IPS-NIHi7 (cell line): Measurements from ENCODE around the gene PTPRN2.

Experiments used
- DNase-seq: peaks from one replicate; pipeline ENCODE4 v3.0.0; 2012; ENCODE audit warnings: mixed read lengths; ENCODE audit errors: extremely low spot score

The PTPRN2 gene

DNA sequence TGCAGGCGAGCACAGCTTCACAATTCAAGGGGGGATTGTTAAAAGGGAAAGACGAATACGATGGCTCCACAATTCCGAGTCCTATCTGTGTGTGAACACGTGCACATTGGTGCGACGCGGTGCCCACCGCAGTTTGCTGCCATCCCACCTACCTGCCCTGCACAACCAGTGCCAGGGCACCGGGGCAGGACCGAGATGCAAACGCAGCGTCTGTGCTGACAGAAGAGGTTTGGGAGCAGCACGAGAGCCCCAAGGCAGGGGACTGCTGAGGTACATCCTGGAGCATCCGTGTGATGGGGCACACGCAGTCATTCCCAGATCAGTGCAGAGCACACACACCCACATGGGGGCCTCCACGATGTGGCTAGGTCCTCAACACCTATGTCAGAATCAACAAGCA, 1029.6 kb downstream of the PTPRN2 start:
- no peak for DNase-seq

DNA sequence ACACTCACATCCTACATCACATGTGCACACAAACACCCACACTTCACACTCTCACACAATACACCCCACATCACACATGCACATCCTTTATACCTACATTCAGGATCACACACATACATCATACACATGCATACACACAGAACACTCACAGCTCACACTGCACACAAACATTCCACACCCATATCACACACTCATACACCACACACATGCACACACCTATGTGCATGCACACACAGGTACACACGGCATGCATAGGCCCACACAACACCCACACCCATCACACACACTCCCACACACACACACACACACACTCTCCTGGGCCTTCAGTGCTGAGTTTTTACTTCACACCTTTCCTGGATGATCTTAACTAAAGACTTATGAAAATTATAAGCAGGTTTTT, 1030.4 kb downstream of the PTPRN2 start:
- no peak for DNase-seq

DNA sequence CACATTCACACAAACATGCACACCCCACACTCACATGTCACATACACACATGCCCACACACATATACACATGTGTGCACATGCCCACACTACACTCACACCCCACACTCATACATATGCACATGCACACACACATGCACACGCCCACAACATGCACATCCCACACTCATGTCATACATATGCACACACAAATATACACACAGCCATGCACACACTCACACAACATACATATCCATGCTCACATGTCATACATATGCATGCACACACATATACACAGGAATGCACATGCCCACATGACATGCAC, 1031.0 kb downstream of the PTPRN2 start:
- DNase-seq = no peak

DNA sequence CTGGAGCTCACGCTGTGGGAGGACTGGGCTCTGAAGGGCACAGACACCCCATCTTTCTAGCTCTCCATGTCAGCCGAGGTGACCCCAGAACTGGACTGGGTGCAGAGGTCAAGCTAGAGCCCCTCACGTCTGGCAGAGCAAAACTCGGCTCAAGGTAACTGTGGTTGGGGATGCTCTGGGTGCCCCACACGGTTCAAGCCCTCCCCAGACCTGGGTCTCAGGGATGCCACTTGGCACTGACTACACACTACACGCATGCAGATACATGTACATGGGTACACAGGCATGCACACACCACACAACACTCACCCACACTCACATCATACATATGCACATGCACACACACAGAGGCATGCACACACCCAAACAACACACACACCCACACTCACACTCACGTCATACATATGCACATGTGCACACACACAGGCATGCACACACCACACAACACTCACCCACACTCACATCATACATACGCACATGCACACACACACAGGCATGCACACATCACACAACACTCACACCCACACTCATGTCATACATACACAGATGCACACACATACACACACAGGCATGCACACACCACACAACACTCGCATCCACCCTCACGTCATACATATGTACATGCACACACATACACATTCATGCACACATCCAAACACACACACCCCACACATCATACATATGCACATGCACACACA, 1031.5 kb downstream of the PTPRN2 start:
- no peak for DNase-seq

DNA sequence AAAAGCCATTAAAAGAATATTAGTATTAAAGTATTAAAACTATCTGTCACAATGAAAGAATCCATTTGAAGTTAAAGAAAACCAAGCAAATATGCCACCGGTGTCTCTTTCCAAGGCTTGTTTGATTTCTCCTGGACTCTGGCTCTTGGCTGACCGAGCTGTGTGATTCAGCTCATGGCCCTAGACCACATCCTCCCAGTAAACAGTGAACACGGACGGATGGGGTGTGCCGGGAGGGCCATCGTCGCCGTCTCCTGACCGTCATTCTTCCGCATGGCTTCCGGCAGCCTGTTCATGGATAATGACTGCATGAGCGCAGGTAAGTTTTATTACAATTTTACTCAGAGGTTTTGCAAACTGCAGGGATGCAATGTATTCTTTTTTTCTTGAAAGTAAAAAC, 1032.3 kb downstream of the PTPRN2 start:
- no peak for DNase-seq

DNA sequence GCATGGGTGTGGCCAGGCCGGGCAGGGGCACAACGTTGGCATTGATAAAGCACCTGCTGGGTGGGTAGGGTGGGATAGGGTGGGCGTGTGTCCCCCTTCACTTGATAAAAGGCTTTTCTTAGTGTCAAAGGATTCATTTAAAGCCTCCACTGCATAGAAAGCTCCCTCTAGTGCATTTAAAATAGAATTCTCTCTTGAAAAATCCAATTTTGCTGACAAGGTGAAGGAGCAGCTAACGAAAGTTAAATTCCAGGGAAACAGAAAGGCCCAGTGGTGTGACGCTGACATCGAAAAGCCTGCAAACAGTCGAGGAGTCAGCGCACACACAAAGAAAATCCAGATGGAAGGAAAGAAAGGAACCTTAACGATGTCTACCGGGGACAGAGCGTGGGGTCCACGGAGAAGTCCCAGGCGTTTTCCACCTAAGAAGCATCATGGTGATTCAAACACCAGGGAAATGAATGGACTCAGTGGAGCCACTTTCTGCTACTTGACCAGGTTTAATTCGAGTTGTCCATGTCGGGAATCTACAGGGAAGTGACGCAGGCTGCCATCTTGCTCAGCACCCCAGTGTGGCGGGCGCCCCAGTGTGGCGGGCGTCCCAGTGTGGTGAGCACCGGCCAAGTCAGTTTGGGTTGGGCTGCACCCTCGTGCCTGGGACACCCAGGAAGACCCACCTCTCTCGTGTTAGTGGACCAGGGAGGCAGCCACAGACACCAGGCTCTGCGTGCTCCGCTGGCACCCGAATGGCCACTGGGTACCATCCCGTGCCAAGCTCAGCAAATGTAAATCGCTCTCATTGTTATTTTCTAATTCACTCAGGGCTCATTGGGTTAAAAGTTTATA, 1033.0 kb downstream of the PTPRN2 start:
- DNase-seq = no peak

DNA sequence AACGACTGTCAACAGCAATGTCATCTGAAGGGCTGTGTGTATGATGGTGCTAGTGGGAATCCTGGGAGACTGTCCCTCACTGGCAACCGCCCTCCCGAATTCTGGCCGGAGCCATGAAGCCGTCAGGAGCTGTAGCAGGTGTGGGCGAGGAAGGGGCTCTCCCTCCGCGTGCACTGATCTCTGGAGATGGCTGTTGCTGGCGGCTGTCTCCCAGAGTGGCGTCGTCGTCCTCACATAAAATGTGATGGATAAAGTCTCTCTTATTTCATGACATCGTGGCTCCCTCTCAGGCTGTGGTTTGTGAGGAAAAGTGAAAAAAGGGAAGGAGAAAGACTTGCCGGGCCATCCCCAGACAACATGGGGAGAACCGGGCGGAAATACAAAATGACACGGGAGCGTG, 1034.4 kb downstream of the PTPRN2 start:
- no peak for DNase-seq

DNA sequence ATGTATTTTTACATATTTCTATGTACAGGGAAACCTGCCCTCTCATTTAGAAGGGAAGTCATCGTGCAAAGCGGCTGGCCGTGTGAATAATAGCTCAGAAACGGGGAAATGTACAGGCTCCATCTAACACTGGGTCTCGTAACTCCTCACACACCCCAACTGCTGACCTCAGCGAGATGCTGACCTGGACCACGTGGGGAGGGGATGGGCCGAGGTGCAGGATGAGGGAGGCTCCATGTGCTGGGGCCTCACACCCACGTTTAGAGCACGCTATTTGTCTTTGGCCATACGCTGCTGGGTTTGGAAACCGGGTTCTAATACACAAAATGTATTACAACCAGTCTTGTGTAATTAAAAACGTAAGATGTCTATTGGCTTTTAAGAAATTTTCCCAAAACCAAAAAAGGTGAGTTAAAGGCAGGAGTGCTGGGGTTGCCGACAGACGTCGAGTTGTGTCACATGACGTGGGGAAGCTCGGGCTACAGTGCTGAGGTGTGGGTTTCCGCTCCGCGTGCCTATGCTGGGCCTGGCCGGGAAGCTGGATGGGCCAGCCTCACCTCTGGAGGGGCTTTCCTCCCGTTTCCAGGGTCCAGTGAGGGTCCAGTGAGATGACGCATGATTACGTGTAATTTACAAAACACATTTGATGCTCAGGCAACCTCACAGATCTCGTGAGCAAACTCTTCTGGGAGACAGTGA, 1035.2 kb downstream of the PTPRN2 start:
- no peak for DNase-seq

DNA sequence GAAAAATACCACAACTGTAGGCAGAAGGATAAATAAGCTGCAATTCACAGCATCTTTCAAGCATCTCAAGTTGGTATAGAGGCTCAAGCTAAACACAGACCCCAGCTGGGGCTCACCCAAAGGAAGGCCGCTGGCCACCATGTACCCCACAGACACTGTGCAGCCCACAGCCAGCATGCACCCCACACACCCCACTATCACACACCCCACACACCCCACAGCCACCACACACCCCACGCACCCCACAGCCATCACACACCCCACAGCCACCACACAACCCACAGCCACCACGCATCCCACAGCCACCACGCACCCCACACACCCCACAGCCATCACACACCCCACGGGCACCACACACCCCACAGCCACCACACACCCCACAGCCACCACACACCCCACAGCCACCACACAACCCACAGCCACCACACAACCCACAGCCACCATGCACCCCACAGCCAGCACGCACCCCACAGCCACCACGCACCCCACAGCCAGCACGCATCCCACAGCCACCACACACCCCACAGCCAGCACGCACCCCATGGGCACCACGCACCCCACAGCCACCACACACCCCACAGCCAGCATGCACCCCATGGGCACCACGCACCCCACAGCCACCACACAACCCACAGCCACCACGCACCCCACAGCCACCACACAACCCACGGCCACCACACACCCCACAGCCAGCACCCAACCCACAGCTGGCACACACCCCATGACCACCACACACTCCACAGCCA, 1036.1 kb downstream of the PTPRN2 start:
- DNase-seq = no peak

DNA sequence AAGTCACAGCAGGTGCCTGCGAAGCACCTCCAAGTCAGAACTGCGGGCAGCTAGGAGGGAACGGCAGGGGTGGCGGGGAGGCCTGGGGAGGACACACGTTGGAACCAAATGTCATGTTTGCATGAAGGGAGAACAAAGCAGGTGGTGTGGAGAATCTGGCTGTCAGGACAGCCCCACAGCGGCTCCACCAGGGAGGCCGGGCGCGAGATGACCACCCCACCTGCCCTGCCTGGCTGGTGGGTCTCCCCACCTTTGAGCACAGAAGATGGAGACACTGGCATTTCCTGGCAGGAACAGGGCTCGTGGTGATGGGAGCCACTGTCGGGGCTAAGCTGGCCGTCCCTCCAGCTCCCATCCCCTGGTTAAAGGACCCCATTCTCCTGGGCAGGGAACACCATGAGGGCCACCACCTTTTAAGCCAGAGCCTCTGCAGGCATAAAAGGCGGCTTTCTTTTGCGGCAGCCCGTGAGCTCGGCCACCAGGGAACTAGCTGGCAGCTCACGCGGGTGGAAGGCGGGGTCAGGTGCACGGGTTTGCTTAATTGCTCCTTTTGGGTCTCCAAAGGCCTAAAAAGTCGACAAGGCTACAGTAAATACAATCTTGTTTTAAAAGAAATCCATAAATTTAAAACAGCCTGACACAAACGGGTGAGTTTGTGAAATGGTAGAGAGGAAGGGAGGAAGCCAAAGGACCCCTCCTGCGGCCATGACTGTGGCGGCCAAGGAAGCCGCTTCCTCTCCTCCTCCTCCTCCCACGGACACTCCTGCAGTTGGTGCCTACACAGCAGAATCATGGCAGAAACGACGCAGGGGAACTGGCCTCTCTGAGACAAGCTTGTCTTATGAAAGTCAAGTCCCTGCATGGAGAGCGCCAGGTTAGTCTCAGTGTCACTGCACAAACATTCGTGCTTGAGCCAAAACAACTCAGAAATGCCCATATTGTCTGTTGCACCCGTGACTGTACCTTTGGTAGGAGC, 1037.0 kb downstream of the PTPRN2 start:
- no peak for DNase-seq

DNA sequence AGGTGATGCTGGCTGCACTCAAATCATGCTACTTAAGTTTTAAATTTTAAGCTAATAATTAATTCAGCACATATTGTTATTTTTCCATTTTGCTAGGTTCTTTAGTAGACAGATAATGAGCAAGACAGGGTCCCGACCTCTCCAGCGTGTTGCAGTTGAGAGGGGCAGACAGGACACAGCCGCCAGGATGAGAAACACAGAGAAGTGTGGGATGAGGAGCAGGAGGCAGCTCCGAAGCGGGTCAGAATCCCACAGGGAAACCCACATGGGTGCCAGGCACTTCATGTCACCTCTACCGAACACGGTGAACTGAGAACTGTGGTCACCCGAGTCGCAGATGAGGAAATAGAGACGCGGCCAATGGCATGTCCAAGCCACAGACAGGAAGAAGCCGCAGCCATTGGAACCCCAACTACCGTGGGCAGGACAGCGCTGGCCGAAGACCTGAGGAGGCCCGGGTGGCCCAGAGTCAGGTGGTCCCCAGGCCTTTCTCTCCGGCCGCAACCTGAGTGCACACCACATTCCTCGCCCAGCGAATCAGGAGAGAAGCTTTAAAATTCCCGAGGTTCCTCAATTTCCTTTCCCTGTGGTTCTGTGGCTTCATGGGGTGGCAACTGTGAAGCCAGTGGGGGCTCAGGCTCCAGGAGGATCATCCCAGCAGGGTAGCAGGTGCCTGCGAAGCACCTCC, 1037.9 kb downstream of the PTPRN2 start:
- no peak for DNase-seq

DNA sequence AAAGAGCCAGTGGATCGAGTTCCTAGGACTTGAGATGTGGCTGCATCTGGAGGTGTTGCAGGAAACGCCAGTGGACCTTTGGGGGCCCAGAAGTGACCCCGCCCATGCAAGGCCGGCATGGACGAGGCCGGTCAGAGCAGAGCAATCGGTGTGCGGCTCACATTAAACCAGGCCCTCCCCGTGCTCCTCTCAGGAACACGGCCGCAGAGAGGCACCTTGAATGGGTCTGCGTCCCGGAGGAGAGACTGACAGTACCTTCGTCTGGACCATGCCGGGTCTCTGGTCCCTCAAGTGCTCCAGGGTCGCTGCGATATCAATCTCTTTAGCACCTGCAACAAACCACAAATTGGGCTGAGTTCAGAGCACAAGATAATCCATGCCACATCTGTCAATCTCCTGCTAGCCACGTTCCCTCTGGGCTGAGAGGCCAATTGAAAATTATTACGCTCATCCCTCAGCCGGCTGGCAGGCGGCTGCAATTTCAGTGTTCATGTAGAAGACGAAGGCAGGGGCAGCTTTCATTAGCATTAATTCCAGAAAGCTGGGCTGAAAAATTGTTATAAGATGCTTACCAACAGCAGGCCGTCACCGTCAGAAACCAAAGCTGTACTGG, 1038.8 kb downstream of the PTPRN2 start:
- no peak for DNase-seq

DNA sequence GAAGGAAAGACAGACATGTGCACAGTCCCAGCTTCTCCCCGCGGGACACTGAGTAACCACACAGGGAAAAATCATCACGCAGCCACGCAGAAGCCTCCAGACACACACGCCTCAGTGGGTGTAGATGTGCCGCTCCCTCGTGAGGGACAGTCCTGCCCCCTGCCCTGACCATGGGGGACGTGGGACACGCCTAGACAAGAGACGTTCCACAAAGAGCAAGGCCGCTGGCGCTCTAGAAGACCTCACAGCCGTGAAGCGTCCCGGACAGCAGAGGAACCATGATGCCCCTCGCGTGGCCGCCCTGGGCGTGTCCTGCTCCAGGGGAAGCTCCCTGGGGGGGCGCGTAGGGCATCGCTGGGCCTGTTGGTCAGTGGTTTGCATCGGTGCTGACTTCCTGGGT, 1040.0 kb downstream of the PTPRN2 start:
- DNase-seq = no peak

DNA sequence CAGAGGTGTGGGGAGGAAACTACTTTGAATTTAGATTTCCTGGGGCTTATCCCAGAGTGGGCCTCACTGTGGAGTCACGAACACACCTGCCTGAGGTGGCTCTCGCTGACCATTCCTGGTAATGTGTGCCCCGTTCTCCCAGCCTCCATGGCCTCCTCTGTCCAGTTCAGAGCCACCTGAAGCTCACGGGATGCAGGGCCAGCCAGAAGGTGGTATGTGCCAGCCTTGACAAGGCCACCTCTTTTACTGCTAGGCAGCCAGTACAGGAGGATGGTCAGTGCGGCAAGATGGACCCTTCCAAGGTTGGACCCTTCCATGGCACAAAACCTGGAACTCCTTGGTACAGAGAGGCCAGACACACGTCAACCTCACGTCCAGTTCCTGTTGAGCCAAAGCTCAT, 1040.5 kb downstream of the PTPRN2 start:
- no peak for DNase-seq

DNA sequence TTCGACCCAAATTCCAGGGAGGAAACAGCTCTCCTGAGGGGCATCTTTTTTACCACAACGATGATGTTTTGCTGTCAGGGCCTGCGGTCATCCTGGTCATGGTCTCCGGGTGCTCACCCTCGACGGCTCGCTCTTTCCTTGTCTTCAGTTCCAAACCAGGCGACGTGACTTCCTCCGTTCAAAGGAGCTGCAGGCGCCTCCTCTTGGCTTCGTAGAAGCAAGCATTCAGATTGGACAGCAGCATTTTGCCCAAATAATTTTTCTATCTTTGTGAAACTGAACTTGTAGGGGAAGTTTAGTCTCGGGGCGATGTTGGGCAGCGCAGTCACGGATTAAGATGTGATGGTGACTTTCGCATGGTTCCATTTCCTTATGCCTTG, 1042.0 kb downstream of the PTPRN2 start:
- no peak for DNase-seq

DNA sequence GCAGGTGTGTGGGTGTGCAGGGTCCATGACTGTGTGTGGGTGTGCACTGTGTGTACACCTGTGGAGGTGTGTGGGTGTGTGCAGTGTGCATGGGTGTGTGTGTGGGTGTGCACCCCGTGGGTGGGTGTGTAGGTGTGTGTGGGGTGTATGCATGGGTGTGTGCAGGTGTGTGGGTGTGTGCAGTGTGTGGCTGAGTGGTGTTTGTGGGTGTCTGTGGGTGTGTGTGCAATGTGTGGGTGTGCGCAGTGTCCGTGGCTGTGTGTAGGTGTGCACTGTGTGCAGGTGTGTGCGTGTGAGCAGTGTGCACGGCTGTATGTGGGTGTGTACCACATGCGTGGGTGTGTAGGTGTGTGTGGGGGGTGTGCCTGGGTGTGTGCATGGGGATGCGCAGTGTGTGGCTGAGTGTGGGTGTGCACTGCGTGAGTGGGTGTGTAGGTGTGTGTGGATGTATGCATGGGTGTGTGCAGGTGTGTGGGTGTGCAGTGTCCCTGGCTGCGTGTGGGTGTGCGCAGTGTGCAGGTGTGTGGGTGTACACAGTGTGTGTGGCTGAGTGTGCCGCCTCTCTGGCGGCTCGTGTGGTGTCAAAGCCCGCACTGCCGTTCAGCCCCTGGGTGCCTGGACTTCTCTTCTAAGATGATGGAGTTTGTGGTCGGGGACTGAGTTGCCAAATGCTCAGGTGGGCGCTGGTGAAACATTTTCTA, 1042.5 kb downstream of the PTPRN2 start:
- DNase-seq = no peak

DNA sequence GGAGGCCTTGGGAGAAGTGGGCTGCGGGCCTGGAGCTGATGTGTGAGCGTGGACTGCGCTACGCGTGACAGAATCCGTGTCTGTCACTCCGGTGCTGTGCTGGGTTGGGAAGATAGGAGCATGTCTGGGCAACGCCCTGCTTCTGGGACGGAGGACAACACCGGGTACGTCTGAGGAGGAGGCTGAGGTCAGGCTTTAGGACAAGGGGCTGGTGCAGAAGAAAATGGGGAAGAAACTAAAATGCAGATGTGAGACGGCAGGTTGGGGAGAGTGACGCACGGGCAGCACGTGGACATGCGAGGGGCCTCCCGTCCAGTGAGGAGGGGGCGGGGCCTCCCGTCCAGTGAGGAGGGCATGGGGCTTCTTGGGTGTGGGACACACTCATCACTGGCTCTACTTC, 1043.4 kb downstream of the PTPRN2 start:
- DNase-seq = no peak

DNA sequence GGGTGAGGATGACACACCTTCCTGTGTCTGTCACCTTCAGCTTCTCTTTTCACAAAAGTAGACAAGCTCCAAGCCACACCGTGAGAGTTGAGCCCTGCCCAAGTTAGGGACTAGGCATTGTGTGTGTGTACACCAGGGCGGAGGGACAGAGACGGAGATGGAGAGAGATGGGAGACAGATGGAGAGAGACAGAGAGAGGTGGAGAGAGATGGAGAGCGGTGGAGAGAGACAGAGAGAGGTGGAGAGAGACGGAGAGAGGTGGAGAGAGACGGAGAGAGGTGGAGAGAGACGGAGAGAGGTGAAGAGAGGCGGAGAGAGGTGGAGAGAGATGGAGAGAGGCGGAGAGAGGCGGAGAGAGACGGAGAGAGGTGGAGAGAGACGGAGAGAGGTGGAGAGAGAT, 1043.8 kb downstream of the PTPRN2 start:
- DNase-seq = no peak

DNA sequence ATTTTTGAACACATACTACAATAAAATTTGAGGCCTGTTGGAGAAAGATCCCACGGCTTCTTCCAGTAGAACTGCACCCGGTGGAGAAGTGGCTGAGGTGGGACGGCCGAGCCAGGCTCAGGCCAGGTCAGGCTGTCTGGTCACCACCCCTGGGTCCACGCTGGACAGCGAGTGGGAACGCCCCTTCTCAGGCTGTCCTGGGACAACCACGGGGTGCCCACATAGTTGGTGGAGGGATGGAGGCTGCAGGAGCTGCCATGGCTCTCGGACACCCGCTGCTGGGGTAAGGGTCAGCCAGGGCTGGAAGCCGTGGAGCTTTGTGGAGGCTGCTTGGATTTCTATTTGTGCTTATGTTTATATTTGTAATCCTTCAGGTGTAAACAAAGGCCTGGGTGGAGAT, 1044.3 kb downstream of the PTPRN2 start:
- no peak for DNase-seq
